GM23248 (cell line): ENCODE measurements around the gene NPAS3.

Source experiments
- EZH2 ChIP-seq: fragments of 200-600 bp; sonication (generic); IDR thresholded peaks from 2 replicates; pipeline ENCODE4 v1.6.1; 2018; ENCODE audit warnings: antibody characterized with exemption, mild to moderate bottlenecking; ENCODE audit not compliant: insufficient read depth, poor library complexity, severe bottlenecking
- EZH2phosphoT487 ChIP-seq: fragments of 200-600 bp; sonication (generic); IDR thresholded peaks from 2 replicates; pipeline ENCODE4 v1.6.1; 2018; ENCODE audit warnings: antibody characterized with exemption, moderate library complexity, mild to moderate bottlenecking, low read depth; ENCODE audit not compliant: insufficient read depth

DNA sequence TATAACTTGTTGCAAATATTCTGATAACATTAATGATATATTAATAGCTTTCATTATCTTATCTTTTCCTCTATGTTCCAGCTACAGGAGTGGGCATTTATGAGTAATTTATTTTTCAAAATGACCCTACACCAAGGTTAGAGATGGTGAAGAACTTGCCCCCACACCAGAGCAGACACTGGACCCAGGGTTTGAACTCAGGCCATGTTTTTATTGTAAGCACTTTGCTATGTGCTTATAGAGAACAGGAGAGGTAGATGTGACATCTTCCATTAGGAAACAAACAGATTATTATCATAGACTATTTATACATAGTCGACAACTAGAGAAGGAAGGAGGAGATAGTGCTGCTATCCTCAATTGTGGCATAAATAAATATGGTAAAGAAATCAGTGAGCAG, 747.0 kb downstream of the NPAS3 start:
- TF ChIP-seq EZH2 (no peak), EZH2phosphoT487 (no peak)
